RCC 7860 (cell line): ENCODE results near the gene PHGDH.
A peak's percentile ranks its signal among the peaks of the same experiment; 100 is the strongest.

Source experiments
- DNase-seq: peaks from one replicate; pipeline ENCODE4 v3.0.0-alpha.2; 2015; ENCODE audit warnings: low spot score
- FAIRE-seq: peaks from 2 replicates; lab custom pipeline; 2012; peaks lifted over from hg19 to GRCh38; lab: Jason Lieb, UNC

PHGDH gene

DNA sequence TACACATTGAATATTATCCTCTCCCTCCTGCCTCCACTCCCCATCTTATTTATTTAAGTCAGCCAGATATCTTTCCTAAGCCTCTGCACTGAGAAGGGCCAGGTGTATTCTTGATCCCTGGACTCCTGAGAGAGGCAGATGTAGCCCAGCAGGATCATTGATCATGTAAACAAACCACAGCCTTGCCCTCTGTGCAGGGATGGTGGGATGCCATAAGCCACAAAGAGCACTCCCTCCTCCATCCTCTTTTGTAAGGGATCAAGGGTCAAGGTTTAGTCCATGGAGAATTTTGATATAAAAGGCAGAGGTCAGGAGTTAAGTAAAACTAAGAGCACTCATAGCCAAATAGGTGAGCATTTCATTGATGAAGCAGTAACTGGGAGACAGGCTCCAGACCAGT lies 17.3 kb downstream of the PHGDH start:
- FAIRE-seq: no peak

DNA sequence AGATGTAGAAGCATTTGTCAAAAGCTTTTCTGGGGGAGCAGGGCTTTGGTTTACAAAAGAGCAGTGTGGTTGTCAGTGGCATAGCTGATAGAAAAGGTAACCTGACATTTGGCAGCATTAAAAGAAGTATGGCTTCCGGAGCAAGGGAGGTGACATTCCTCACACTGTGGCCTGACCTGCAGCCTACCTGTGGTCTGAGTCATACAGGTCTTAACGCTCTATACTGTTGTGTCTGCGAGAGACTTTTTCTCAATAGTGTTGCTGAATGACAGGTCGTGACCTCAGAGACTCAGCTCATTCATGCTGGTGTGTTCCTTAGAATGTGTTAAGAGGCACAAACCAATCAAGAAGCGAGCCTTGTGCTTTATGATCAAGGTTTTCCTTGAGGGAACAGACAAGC lies 19.3 kb downstream of the PHGDH start:
- DNase-seq (no peak), FAIRE-seq (no peak)

More for the DNA sequence above, 17.3 kb downstream of the PHGDH start:
- DNase-seq: no peak

DNA sequence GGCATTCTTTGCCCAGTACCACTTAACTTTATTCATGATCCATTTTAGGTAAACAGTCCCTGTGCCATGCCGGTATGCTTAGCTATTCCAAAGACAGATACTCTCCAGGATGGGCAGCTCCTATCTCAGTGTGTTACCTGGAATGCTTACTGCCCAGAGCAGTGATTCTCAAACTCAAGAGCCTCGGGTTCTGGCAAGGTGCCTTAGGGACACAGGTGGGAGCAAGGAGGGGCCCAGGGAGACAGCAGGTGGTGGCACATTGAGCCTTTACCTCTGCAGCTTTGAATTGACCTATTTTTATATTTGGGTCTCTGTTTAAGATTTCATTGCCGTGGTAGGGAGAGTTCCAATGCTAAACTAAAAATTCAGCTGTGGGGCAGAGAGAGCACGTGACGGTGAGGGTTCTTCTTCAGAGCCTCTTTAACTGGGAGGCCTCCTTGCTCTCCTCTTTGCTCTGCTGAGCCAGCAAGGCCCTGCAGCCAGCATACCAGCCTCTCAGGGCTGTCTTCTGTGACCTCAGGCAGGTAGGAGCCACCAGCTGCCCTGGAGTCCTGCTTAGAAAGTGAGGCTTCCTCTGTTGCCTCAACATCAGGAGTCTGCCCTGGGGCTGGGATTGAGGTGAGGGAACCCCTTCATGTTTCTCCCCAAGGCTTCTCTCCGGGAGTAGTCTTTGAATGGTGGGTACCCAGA lies 20.2 kb downstream of the PHGDH start:
- FAIRE-seq: no peak
- no peak for DNase-seq

DNA sequence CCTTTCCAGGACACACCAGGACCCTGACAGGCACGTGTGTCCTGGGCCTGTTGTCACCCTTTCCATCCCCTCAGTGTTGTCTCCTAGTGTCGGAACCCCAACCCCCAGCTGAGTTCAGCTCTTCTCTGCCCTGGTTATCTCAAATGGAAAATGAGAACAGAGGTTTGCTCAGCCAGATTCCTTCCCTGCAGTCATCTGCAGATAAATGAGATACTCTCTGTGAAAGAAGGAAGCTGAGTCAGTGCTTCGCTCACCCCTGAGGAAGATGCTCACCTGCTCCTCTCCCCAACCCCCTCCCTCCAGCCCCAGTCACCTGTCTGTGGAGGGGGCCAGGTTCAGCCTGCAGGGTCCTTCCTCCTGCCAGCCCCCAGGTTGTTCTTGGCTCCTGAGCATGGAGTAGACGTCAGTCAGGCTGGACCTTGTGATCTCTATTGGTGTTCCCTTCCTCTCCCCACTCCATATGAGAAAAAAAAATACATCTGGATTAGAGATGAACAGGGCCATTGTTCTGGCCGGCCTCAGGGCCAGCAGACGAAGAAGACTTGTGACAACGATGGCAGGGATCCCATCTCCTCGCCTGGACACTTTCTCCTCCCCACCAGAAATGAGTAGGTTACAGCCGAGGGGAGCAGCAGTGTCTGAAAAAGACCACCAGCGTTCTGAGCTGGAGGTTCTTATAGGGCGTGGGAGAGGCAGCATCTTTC lies 20.9 kb downstream of the PHGDH start:
- DNase-seq: no peak
- FAIRE-seq: no peak

DNA sequence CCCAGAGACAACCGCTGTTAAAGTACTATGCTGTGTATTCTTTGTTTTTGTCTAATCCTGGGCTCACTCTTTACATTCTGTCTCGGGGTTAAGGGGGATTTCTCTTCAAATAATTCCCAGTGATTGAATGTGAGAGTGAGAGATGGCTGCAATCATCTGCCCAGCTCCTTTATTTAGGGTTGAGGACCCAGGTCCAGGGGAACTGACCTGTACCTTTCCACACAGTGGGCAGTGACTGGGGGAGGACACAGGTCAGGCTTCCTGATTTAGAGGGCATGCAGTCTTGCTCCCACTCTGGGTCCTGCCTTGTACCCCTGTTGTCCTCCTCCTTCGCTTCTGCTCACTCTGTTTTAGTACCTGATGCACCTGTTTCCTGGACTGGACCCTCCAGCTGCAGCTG lies 22.0 kb downstream of the PHGDH start:
- FAIRE-seq (no peak), DNase-seq (no peak)

DNA sequence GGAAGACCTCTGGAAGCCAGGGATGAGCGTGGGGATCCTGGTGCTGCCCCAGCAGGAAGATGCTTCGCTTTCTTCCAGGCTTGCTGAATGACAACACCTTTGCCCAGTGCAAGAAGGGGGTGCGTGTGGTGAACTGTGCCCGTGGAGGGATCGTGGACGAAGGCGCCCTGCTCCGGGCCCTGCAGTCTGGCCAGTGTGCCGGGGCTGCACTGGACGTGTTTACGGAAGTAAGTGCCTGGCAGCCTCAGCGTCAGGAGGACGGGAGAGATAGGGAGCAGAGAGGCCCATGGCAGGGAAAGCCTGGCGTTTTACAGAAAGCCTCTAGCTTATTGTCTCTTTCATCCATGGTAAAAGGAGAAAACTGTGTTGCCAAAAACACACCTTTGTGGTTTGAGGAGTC lies 23.5 kb downstream of the PHGDH start:
- FAIRE-seq: no peak
- DNase-seq: no peak

DNA sequence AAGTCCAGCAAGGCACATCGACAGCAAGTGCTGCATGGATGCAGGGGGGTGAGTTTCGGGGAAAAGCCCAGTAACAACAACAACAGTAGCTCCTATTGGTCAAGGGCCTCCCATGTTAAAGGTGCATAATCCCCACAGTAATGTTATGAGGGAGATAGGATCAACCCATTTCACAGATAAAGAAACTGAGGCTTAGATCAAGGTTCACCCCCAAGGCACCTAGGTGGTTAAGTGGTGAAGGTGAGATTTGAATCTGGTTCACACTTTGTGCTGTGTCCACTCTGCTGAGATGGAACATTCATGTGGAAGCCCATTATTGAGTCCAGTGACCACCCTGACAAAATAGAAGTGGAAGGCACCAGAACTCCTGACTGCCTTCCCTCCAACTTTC lies 24.9 kb downstream of the PHGDH start:
- DNase-seq: no peak
- no peak for FAIRE-seq

DNA sequence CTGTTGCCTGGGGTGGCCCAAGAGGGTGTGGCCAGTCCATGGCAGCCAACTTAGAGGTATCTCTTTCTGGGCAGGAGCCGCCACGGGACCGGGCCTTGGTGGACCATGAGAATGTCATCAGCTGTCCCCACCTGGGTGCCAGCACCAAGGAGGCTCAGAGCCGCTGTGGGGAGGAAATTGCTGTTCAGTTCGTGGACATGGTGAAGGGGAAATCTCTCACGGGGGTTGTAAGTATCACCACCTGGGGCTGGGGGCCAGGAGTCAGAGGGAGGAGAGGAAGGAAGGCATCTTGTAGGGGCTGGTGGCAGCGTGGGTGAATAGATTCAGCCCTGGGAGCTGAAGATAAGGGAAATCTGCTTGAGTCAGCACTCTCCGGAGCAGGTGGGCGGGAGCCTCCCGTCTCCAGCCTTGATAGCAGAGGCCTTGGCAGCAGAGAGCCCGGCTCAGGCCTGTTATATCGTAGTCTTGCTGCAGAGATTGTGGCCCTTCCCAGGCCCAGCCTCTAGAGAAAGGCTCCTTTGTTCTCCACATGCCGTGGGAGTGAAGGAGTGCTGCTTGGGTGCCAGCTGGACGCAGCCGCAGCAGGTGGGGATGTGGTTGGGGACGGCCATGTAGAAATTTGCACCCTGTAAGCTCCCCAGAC lies 25.4 kb downstream of the PHGDH start:
- FAIRE-seq (no peak), DNase-seq (no peak)

DNA sequence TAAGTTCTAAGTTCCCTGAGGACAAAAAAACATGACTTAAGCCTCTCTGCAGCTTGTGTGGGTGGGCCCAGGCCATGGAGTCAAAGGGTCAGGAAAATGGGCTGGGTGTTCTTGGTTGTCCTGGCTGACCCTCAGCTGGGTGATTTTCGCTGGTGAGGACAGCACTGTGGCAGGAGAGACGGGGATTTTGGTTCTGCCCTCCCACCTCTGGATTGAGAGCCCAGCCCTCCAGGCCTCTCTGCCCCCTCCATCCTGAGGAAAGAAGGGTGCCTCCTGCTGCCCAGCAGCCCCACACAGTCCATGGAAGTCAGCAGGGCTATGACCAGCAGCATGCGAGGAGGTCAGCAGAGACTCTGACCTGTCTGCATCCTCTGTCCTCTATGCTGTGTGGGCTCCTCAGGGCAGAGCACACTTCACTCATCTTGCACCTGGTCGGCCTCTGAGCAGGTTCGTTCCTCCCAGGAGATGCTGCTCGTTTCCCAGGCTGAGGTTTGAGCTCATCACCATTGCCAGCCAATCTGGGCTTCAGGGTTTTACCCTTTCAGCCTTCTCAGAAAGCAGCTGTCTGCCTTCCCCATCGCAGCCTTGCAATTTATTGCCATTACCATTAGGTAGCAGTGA lies 26.5 kb downstream of the PHGDH start:
- FAIRE-seq (no peak), DNase-seq (no peak)

DNA sequence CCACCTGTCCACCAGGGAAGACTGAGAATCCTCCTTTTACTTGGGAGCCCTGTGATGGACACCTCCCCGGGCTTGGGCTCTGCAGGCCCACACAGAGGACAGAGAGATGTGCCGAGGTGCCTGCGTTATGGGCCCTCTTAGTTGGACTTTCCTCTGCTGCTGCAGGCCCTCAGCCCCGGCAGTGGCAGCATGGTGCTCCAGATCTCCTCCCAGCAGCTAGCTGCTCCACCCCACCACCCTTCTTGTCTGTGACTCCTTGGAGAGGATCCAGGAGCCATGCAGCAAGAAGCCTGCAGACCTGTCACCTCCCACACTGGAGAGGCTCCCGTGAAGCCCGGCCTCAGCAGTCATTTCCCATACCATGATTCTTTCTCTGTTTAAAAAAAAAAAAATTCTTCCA lies 27.4 kb downstream of the PHGDH start:
- DNase-seq: no peak
- FAIRE-seq: no peak

DNA sequence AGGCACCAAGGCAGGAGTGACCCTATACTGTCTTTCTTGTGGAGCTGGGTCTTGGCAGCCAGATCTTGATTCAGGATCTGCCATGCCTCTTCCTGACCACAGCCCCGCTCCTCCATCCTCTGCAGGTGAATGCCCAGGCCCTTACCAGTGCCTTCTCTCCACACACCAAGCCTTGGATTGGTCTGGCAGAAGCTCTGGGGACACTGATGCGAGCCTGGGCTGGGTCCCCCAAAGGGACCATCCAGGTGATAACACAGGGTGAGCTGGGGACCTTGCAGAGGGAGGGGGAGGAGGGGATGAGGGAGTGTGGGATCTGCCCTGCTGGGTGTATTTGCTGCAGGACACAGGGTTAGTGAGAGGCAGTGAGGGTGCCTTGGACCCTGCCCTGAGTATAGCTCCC lies 28.5 kb downstream of the PHGDH start:
- DNase-seq (no peak), FAIRE-seq (no peak)

DNA sequence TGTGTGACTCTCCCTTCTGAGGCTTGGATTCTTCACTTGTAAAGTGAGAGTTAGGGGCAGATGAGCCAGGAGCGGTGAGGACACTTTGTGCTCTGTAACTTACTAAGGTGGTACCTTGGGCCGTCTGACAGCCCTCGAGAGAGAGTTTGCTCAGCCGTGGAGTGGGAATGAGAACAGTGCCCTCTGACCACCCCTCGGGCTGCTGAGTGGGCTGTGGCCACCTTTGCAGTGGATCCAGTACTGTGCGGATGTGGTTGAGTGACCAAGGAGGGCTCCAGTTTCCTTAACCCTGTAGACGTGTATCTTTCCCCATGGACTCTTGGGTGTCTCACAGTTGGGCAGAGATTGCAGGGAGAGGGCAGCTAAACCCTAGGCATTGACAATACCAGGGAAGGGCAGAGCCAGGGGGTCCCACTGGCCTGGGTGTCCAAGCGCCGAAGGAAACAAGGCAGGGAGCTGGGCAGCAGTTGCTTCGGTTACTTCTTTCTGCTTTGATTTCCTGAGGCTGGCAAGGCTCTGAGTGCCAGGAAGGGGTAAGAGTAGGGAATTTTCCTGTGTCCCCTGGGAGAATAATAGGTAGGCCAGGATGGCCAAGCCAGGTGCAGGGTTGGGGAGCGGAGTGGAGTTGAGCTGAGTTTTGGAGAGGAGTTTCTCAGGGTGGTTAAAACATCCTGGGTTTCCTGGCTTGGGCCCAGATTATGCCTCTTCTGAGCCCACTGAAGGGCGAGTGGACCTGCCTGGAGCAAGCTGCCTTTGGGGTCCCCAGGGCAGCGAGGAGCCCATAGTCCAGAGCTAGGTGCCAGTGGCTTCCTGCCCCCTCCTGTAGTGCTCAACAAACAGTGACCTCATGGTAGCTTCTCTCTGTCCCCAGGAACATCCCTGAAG lies 29.4 kb downstream of the PHGDH start:
- DNase-seq (no peak), FAIRE-seq (no peak)

DNA sequence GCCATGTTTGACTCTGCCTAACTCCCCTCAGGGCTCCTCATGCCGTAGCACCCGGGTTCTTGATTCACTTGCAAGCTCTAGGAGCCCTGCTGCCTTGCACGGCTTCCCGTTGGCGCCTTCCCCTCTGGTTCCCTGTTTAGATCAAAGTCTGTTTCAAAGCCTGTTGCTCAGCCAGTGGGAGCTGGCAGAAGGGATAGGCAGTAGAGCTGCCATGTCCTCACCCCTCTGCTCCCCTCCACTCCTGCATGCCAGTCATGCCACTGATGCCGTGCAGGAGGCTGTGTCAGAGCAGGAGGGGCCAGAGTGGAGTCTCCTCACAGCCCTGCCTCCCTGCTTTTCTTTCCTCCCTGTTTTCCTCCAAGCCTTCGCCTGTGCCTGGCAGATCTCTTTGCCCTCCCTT lies 30.5 kb downstream of the PHGDH start:
- no peak for DNase-seq
- no peak for FAIRE-seq

DNA sequence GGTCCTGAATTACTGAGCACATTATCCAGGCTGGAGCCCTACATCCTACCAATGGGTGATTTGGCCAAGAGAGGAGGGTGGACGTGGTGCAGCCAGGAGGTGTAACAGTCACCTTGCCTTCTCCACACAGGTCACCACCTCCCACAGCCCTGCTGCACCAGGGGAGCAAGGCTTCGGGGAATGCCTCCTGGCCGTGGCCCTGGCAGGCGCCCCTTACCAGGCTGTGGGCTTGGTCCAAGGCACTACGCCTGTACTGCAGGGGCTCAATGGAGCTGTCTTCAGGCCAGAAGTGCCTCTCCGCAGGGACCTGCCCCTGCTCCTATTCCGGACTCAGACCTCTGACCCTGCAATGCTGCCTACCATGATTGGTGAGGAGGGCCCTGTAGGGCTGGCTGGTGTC lies 30.9 kb downstream of the PHGDH start:
- FAIRE-seq (no peak), DNase-seq (no peak)

DNA sequence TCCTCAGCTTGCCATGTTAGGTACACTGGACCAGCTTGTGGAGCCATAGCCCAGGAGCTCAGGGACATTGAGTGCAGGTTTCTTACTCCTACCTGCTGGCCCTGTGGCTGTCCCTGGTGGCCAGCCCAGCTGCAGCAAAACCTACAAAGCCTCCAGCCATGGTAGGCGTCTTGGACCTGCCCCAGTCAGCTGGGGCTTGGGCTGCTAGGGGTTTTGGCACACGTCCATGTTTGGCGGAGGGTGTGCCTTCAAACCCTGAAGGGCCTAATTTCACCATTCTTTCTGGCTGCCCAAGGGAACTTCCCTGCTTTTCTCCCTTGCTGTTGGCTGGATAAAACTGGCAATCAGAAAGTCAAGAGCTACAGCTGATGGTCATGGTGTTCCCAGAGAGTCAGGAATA lies 31.6 kb downstream of the PHGDH start:
- DNase-seq (no peak), FAIRE-seq (no peak)

DNA sequence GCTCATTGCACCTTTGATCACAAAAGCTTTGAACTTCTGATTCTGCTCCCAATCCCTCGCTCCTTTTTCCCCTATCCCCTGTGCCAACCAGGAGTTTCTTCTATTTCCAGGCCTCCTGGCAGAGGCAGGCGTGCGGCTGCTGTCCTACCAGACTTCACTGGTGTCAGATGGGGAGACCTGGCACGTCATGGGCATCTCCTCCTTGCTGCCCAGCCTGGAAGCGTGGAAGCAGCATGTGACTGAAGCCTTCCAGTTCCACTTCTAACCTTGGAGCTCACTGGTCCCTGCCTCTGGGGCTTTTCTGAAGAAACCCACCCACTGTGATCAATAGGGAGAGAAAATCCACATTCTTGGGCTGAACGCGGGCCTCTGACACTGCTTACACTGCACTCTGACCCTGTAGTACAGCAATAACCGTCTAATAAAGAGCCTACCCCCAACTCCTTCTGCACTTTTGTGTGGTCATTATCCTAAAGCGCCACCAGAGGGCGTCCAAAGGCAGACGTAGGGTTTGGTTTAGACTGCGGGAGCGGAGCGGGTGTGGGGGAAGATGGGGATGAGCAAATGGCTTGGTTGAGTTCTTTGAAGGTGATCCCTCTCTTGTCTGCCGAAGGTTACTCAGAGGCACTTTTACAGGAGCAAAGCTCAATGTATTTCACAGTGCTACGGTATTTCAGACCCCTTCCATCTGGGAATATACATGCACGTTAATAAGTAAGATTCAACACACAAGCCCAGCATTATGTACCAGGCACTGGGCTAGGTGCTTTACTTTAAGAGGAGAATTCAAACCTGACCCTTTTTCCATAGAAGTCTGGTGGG lies 32.3 kb downstream of the PHGDH start:
- FAIRE-seq: no peak
- DNase-seq: peak; percentile 41

DNA sequence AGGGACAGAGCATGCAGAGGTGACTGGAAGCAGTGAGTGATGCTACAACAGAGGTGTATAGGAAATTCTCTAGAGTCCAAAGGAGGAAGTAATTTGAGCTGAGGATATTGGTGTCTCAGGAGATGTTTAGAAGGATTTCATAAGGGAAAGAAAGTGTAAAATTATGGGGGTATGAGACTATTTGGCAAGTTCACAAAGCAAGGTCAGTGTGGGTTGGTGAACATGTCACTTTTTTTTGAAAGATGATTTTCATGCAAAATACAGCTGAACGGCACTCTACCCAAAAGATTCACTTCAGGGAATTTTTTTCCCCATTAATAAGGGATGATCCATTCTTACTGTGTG lies 32.8 kb downstream of the PHGDH start:
- FAIRE-seq (no peak), DNase-seq (no peak)

DNA sequence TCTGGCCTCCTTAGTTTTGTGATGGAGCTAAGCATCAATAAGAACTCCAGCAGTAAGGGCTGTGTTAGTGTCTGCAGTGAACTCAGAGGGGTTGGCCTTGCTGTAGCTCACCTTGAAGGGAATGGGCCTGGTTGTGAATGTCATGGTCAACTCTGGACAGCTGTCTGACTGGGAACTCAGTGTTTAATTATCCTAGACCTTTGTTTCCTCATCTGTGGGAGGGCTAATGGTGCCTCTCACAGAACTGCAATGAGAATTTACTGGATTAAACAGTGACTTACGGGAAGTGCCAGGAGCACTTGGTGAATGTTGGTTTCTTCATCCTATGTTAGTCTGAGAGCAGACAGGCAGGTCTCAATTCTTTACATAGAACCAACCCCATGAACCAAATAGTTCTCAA lies 33.3 kb downstream of the PHGDH start:
- DNase-seq (no peak), FAIRE-seq (no peak)

DNA sequence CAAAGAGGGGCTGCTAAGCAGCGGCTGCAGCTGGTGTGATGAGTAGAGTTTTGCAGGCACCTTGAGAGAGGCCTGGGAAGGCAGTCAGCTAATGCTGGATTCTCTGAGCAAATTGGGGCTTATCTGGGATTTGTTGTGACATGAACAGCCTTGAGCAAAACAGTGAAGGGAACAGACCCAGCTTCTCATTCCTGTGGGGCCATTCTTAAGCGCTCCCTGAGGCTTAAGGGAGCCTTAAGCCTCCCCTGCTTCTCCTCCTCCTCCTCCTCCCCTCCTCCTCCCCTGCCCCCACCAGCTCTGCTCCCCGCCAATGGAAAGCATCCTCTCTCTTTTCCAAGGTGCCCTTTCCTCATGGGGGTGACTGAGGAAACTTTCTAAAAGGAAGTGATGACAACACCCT lies 35.7 kb downstream of the PHGDH start:
- FAIRE-seq (no peak), DNase-seq (no peak)

DNA sequence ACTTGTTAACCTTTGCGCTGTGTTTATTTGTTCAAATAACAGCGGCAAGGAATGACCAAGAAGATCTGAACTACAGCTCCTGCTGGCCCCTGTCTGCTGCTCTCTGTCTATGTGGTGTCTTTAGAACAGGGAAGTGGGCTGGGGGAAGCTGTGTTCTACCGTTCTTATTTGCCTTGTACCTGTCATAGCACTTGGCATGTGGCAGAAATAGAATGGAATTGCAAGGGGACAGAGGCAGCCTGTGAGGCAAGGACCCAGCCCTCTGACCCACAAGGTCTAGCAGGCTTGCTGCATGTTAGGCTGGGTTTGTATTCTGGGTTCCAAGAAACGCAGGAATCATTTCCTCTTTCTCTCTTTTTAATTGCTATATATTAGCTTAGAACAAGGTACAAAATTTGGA lies 36.3 kb downstream of the PHGDH start:
- DNase-seq (no peak), FAIRE-seq (no peak)
